ENCODE data around the gene POC1B.

Gene POC1B

DNA sequence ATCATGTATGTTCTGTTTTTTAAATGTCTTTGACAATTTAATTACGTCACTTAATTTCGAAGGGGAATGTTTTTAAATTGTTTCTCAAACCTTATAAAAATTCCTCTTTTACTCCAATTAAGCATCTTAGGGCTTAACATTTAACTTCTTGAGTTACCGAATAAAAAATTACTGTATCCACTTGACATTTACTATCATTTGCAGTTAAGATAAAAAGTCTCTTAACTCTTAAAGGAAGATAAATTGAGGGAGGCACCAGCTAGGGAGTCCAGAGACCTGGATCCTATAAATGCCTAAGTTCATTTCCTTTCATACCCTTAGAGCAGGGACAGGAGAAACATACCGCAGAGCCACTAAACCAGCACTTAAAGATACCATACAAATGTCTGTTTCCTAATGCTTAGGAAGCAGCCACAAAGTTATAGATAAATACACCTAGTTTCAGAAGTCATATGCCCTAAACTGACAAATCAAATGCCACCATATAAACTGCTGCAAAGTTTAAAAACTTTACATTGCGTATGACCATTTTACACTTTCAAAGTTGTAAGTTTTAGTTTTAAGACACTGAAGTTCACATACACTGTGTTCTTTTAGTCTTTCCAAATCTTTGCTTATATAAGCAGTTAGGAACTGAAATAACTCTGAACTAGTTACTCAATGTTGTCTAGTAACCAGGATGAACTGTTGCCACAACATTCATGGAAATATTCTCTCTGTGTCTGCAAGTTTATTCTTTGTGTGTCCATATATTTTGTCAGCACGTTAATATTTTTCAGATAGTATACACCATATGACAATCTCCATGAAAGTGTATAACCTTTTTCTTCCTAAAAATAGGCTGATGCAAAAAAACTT, 72.5 kb downstream of the POC1B start:
- Histone ChIP-seq H3K9me2 (ENCODE audit: low read depth, low read length) (no peaks in the 10 kb centered on the region), H3K9ac (ENCODE audit: low read length) (no peak overlapping the region), H3K4me2 (ENCODE audit: low read length) (no peak overlapping the region)

GRCh38 chr12:89451841-89452251, 74.0 kb downstream of the POC1B start:
- H3K27me3 ChIP-seq (ENCODE audit: insufficient read depth, low read length): no peaks in the 10 kb centered on the region
- no peak overlapping the region for H3K27ac ChIP-seq (ENCODE audit: low read depth, low read length, poor library complexity, severe bottlenecking)
- no peaks in the 10 kb centered on the region for H3K79me2 ChIP-seq (ENCODE audit: insufficient read depth, low read length)
- no peaks in the 10 kb centered on the region for H3K9me3 ChIP-seq (ENCODE audit: low read length)
- no peak overlapping the region for H2AFZ ChIP-seq (ENCODE audit: low read length)
- H3K4me3 ChIP-seq (ENCODE audit: low read depth, low read length, poor library complexity, severe bottlenecking): no peak overlapping the region
- no peak for TF ChIP-seq EZH2 (IDR thresholded peaks at IDR 0.05; ENCODE audit: borderline replicate concordance, low read length)
- no peak for TF ChIP-seq CTCF (IDR thresholded peaks at IDR 0.05; ENCODE audit: low read length)
- H4K20me1 ChIP-seq (ENCODE audit: insufficient read depth, low read length): no peaks in the 10 kb centered on the region
- no peak overlapping the region for H3K9ac ChIP-seq (ENCODE audit: low read length)
- H3K36me3 ChIP-seq (ENCODE audit: insufficient read depth, low read length): no peaks in the 10 kb centered on the region
- no peaks in the 10 kb centered on the region for H3K4me1 ChIP-seq (ENCODE audit: insufficient read depth, low read length, severe bottlenecking)
- H3K4me2 ChIP-seq (ENCODE audit: low read length): no peak overlapping the region
- no peaks in the 10 kb centered on the region for H3K9me2 ChIP-seq (ENCODE audit: low read depth, low read length)
- no peaks in the 10 kb centered on the region for H3F3A ChIP-seq (ENCODE audit: insufficient read depth, low read length)

More for the DNA sequence above, 72.5 kb downstream of the POC1B start:
- no peaks in the 10 kb centered on the region for H3K27me3 ChIP-seq (ENCODE audit: insufficient read depth, low read length)
- H3K4me1 ChIP-seq (ENCODE audit: insufficient read depth, low read length, severe bottlenecking): no peaks in the 10 kb centered on the region
- no peak overlapping the region for H3K4me3 ChIP-seq (ENCODE audit: low read depth, low read length, poor library complexity, severe bottlenecking)
- no peaks in the 10 kb centered on the region for H3K9me3 ChIP-seq (ENCODE audit: low read length)
- H3K27ac ChIP-seq (ENCODE audit: low read depth, low read length, poor library complexity, severe bottlenecking): no peak overlapping the region
- H2AFZ ChIP-seq (ENCODE audit: low read length): no peak overlapping the region
- H3K79me2 ChIP-seq (ENCODE audit: insufficient read depth, low read length): no peaks in the 10 kb centered on the region
- TF ChIP-seq EZH2 (IDR thresholded peaks at IDR 0.05; ENCODE audit: borderline replicate concordance, low read length) (no peak), CTCF (IDR thresholded peaks at IDR 0.05; ENCODE audit: low read length) (no peak)
- H3F3A ChIP-seq (ENCODE audit: insufficient read depth, low read length): no peaks in the 10 kb centered on the region
- no peaks in the 10 kb centered on the region for H3K36me3 ChIP-seq (ENCODE audit: insufficient read depth, low read length)
- no peaks in the 10 kb centered on the region for H4K20me1 ChIP-seq (ENCODE audit: insufficient read depth, low read length)

- Histone ChIP-seq H3F3A (ENCODE audit: insufficient read depth, low read length) (no peaks in the 10 kb centered on the region), H3K4me1 (ENCODE audit: insufficient read depth, low read length, severe bottlenecking) (no peaks in the 10 kb centered on the region), H3K27ac (ENCODE audit: low read depth, low read length, poor library complexity, severe bottlenecking) (no peak overlapping the region), H4K20me1 (ENCODE audit: insufficient read depth, low read length) (no peaks in the 10 kb centered on the region), H3K4me3 (ENCODE audit: low read depth, low read length, poor library complexity, severe bottlenecking) (no peak overlapping the region), H3K4me2 (ENCODE audit: low read length) (no peak overlapping the region), H2AFZ (ENCODE audit: low read length) (no peak overlapping the region), H3K9me3 (ENCODE audit: low read length) (no peaks in the 10 kb centered on the region), H3K9me2 (ENCODE audit: low read depth, low read length) (no peaks in the 10 kb centered on the region), H3K79me2 (ENCODE audit: insufficient read depth, low read length) (no peaks in the 10 kb centered on the region), H3K36me3 (ENCODE audit: insufficient read depth, low read length) (no peaks in the 10 kb centered on the region), H3K9ac (ENCODE audit: low read length) (no peak overlapping the region), H3K27me3 (ENCODE audit: insufficient read depth, low read length) (no peaks in the 10 kb centered on the region)
- TF ChIP-seq EZH2 (IDR thresholded peaks at IDR 0.05; ENCODE audit: borderline replicate concordance, low read length) (no peak), CTCF (IDR thresholded peaks at IDR 0.05; ENCODE audit: low read length) (no peak)
These were observed 74.9 kb downstream of the POC1B start for GRCh38 chr12:89450907-89451306.

All from OCI-LY1 (cell line).